Heart left ventricle (tissue), 13 donors: ENCODE results near the gene CNKSR3.

Source experiments
- POLR2A ChIP-seq, 2 donors: fragments of 450-650 bp; IDR thresholded peaks; one replicate each; pipeline ENCODE4 v1.6.1; 2017; ENCODE audit warnings: antibody characterized with exemption in 2 of 2, mild to moderate bottlenecking in 2 of 2, moderate library complexity in 2 of 2
- TF ChIP-seq, protein P1 (sequence below), 12 donors: fragments of 200-600 bp; sonication (generic) in 4 of 12; IDR thresholded peaks; one replicate each; pipeline versions ENCODE4 v1.5.0 to v1.8.0; 2018 to 2022; ENCODE audit warnings: antibody characterized with exemption in 12 of 12, mild to moderate bottlenecking in 5 of 12
- donor health status: ischemic (EF 13 %, LVEDD 7.1; RV severe dilation, severe dysfunction).
- donor health status: DM: no; HTN: yes; CAD: no.
- donor health status: DM: no; HTN: no; CAD: no.
- donor health status: ischemic (EF 25% LVEDD 6.9; RV normal size, moderate dysfunction).
- donor health status: ischemic (EF 25% LVEDD 5.7; RV mildly dilated, moderate dysfunction).
- donor health status: ischemic (EF 35%, LVEDD 5.7; RV mildly dilated, moderate dysfunction).
- donor health status: nonischemic (EF 11% LVEDD 7.7; RV severe dilation, severe dysfunction).
- donor health status: DM: yes; HTN: yes; CAD: no.
- donor health status: PGD.
- donor health status: ischemic (EF 29% LVEDD 5.4; RV normal size, mild dysfunction).
- donor health status: nonischemic (EF 23%, LVEDD 6.1; RV moderate dilation, normal function).

DNA sequence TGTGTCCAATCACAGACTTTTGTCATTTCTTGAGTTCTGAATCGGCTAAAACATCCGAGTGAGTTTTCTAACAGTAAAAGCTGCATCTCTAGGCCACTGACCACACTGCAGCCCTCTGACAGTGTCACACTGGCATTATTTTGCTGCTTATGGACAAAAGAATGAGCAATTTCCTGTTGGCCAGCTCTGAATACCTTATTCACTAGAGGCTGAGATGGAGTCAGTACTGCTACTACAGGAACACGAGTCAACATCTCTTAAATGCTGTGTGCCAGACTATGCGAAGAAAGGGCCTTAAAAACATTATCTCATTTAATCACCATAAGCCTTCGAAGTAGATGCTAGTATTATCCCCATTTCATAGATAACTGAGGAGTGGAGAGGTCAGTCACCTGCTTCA lies 111.4 kb downstream of the CNKSR3 start:
- TF ChIP-seq, protein P1, sequence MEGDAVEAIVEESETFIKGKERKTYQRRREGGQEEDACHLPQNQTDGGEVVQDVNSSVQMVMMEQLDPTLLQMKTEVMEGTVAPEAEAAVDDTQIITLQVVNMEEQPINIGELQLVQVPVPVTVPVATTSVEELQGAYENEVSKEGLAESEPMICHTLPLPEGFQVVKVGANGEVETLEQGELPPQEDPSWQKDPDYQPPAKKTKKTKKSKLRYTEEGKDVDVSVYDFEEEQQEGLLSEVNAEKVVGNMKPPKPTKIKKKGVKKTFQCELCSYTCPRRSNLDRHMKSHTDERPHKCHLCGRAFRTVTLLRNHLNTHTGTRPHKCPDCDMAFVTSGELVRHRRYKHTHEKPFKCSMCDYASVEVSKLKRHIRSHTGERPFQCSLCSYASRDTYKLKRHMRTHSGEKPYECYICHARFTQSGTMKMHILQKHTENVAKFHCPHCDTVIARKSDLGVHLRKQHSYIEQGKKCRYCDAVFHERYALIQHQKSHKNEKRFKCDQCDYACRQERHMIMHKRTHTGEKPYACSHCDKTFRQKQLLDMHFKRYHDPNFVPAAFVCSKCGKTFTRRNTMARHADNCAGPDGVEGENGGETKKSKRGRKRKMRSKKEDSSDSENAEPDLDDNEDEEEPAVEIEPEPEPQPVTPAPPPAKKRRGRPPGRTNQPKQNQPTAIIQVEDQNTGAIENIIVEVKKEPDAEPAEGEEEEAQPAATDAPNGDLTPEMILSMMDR (IDR thresholded peaks at IDR 0.05), result no peak
- no peak for TF ChIP-seq POLR2A (IDR thresholded peaks at IDR 0.05)
